ENCODE results near the gene PSMD3. TPM values are rescaled to one million over a fixed set of nuclear protein-coding genes. Genes with fewer than 3 reads are reported as not detected.

The PSMD3 gene
- total RNA-seq, 4 donors from 2014 or later: 65.2 to 87.9 (median 73.7) TPM

- Histone ChIP-seq H3K9me3 (no peaks in the 10 kb centered on the region), H3K27ac (no peak overlapping the region), H3K4me3 (no peak overlapping the region), H3K36me3 (peaks cover 0 to 93% (median 0%) of the 10 kb centered on the region in 3 donors), H3K27me3 (no peaks in the 10 kb centered on the region), H3K4me1 (no peaks in the 10 kb centered on the region)
- no peak for DNase-seq
- TF ChIP-seq POLR2A (IDR thresholded peaks at IDR 0.05) (no peak), CTCF (IDR thresholded peaks at IDR 0.05) (no peak)
Measured at GRCh38 chr17:39988206-39988810, 7.7 kb downstream of the PSMD3 start.

GRCh38 chr17:39994448-39994847 lies 13.8 kb downstream of the PSMD3 start:
- H3K36me3 ChIP-seq: peaks cover 0 to 84% (median 0%) of the 10 kb centered on the region in 3 donors
- no peak overlapping the region for H3K4me3 ChIP-seq
- no peak for TF ChIP-seq CTCF (IDR thresholded peaks at IDR 0.05)
- no peak for TF ChIP-seq POLR2A (IDR thresholded peaks at IDR 0.05)
- H3K4me1 ChIP-seq: no peaks in the 10 kb centered on the region
- H3K27ac ChIP-seq: no peak overlapping the region
- H3K27me3 ChIP-seq: no peaks in the 10 kb centered on the region
- DNase-seq: no peak
- H3K9me3 ChIP-seq: no peaks in the 10 kb centered on the region

GRCh38 chr17:39995438-39995837 lies 14.8 kb downstream of the PSMD3 start:
- Histone ChIP-seq H3K27ac (peak overlapping the region in 1 of 4 donors; percentile 25), H3K4me1 (no peaks in the 10 kb centered on the region), H3K36me3 (peaks cover 0 to 74% (median 0%) of the 10 kb centered on the region in 3 donors), H3K4me3 (no peak overlapping the region), H3K27me3 (no peaks in the 10 kb centered on the region), H3K9me3 (no peaks in the 10 kb centered on the region)
- TF ChIP-seq CTCF (IDR thresholded peaks at IDR 0.05) (no peak), POLR2A (IDR thresholded peaks at IDR 0.05) (no peak)
- DNase-seq: peak in 2 of 3 donors; percentile 62 to 67

- no peak overlapping the region for H3K27ac ChIP-seq
- H3K36me3 ChIP-seq: peaks cover 0 to 67% (median 0%) of the 10 kb centered on the region in 3 donors
- H3K9me3 ChIP-seq: no peaks in the 10 kb centered on the region
- H3K4me3 ChIP-seq: no peak overlapping the region
- H3K4me1 ChIP-seq: no peaks in the 10 kb centered on the region
- no peak for DNase-seq
- TF ChIP-seq POLR2A (IDR thresholded peaks at IDR 0.05) (no peak), CTCF (IDR thresholded peaks at IDR 0.05) (no peak)
- no peaks in the 10 kb centered on the region for H3K27me3 ChIP-seq
Measured at GRCh38 chr17:39996162-39996561, 15.6 kb downstream of the PSMD3 start.

- no peaks in the 10 kb centered on the region for H3K27me3 ChIP-seq
- peaks cover 0 to 61% (median 0%) of the 10 kb centered on the region in 3 donors for H3K36me3 ChIP-seq
- DNase-seq: no peak
Measured at GRCh38 chr17:39996800-39997199, 16.2 kb downstream of the PSMD3 start.

GRCh38 chr17:39997543-39997942 lies 16.9 kb downstream of the PSMD3 start:
- no peak for DNase-seq
- H3K4me1 ChIP-seq: no peaks in the 10 kb centered on the region
- H3K4me3 ChIP-seq: no peak overlapping the region
- H3K9me3 ChIP-seq: no peaks in the 10 kb centered on the region
- no peaks in the 10 kb centered on the region for H3K27me3 ChIP-seq
- no peak overlapping the region for H3K27ac ChIP-seq
- TF ChIP-seq CTCF (IDR thresholded peaks at IDR 0.05): no peak
- TF ChIP-seq POLR2A (IDR thresholded peaks at IDR 0.05): no peak
- H3K36me3 ChIP-seq: peaks cover 0 to 53% (median 0%) of the 10 kb centered on the region in 3 donors

More at GRCh38 chr17:39996800-39997199, 16.2 kb downstream of the PSMD3 start:
- Histone ChIP-seq H3K27ac (no peak overlapping the region), H3K4me3 (no peak overlapping the region), H3K4me1 (no peaks in the 10 kb centered on the region), H3K9me3 (no peaks in the 10 kb centered on the region)
- no peak for TF ChIP-seq POLR2A (IDR thresholded peaks at IDR 0.05)

All from Peyer's patch (tissue), 4 donors.